ENCODE data around the gene C1orf226.

The C1orf226 gene

DNA sequence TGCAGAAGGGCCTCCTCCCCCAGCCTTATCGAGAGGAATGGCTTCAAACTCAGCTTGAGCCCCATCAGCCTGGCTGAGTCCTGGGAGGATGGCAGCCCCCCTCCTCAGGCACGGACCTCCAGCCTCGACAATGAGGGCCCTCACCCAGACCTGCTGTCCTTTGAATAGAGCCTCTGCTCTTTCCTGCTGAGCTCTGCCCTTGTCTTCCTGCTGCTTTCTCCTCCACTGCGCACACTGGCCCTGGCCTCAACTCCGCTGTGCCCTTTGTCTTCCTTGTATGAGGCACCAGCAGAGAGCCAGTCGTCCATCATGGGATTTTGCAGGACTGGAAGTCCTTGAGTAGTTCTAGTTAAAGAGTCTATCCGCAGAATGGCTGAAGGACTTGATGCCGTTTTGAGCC, 2.0 kb downstream of the C1orf226 start:
- no CpG with 5 or more reads among the region's 8 CpGs for WGBS (ENCODE audit: insufficient coverage, insufficient read length)
- Histone ChIP-seq H3K4me3 (ENCODE audit: low read length) (no peak overlapping the region), H3K27me3 (ENCODE audit: control insufficient read depth, insufficient read depth, low read length) (no peaks in the 10 kb centered on the region), H3K36me3 (ENCODE audit: control insufficient read depth, insufficient read depth, low read length) (0 out of 2 replicates have a peak, but pooled peaks cover 5% of the 10 kb centered on the region), H3K9me3 (ENCODE audit: control insufficient read depth, insufficient read depth, low read length) (no peaks in the 10 kb centered on the region), H3K27ac (ENCODE audit: low read length) (no peak overlapping the region), H3K4me1 (ENCODE audit: control insufficient read depth, insufficient read depth, low read length) (no peaks in the 10 kb centered on the region)
- no peak for DNase-seq (ENCODE audit: low read depth, low spot score)

DNA sequence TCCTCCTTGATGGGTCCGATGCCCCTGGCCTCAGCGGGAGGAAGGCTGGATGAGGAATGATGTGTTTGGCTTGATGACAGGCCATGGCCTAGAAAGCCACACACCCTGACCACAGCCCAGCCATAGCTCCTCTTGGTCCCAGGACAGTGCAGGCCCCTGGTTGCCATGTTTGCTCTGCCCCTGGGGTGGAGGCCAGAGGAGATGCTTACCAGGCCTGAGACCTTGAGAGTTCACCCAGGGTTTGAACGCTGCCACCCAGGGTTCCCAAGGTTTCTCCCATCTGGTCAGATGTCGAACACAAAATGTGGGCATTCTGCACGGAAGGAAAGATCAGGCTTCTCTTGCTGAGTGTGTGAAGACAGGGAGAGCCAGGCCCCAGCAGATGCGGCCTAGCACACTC, 2.6 kb downstream of the C1orf226 start:
- Histone ChIP-seq H3K9me3 (ENCODE audit: control insufficient read depth, insufficient read depth, low read length) (no peaks in the 10 kb centered on the region), H3K4me3 (ENCODE audit: low read length) (no peak overlapping the region), H3K27ac (ENCODE audit: low read length) (no peak overlapping the region), H3K4me1 (ENCODE audit: control insufficient read depth, insufficient read depth, low read length) (no peaks in the 10 kb centered on the region), H3K27me3 (ENCODE audit: control insufficient read depth, insufficient read depth, low read length) (no peaks in the 10 kb centered on the region), H3K36me3 (ENCODE audit: control insufficient read depth, insufficient read depth, low read length) (0 out of 2 replicates have a peak, but pooled peaks cover 5% of the 10 kb centered on the region)
- no CpG with 5 or more reads among the region's 6 CpGs for WGBS (ENCODE audit: insufficient coverage, insufficient read length)
- DNase-seq (ENCODE audit: low read depth, low spot score), result no peak

DNA sequence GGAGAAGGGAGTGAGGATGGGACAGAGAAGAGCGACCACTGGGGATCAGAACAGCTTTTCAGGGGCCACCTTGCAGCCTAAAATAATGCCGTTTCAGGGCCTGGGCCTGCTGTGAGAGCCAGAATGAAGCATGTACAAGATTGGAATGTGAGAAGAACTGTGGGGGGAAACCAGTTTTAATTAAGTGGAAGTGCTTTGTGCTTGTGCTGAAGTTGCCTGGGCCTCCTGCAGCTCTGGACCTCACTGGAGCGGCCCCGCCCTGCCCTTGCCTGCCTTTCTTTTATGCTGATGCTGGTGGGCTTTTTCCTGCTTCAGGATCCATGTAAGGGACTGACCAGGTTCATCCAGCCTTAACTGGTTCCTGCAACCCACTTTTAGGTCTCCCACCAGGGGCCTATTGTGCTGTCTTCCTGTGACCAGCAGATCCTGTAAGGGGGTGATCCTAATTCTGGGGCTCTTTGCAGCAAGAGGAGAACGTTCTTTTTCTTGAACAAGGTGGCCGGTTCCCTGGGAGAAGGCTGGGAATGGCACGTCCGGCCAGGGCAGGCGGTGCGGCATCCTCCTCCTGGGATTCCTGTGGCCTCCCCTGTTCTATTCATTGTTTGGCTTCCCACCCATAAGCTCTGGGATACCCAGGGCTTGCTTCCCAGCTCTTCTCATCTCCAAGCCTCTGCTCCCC, 3.2 kb downstream of the C1orf226 start:
- no CpG with 5 or more reads among the region's 10 CpGs for WGBS (ENCODE audit: insufficient coverage, insufficient read length)
- no peaks in the 10 kb centered on the region for H3K9me3 ChIP-seq (ENCODE audit: control insufficient read depth, insufficient read depth, low read length)
- H3K36me3 ChIP-seq (ENCODE audit: control insufficient read depth, insufficient read depth, low read length), result 0 out of 2 replicates have a peak, but pooled peaks cover 5% of the 10 kb centered on the region
- no peaks in the 10 kb centered on the region for H3K4me1 ChIP-seq (ENCODE audit: control insufficient read depth, insufficient read depth, low read length)
- no peaks in the 10 kb centered on the region for H3K27me3 ChIP-seq (ENCODE audit: control insufficient read depth, insufficient read depth, low read length)
- no peak for DNase-seq (ENCODE audit: low read depth, low spot score)
- H3K4me3 ChIP-seq (ENCODE audit: low read length), result no peak overlapping the region
- no peak overlapping the region for H3K27ac ChIP-seq (ENCODE audit: low read length)

DNA sequence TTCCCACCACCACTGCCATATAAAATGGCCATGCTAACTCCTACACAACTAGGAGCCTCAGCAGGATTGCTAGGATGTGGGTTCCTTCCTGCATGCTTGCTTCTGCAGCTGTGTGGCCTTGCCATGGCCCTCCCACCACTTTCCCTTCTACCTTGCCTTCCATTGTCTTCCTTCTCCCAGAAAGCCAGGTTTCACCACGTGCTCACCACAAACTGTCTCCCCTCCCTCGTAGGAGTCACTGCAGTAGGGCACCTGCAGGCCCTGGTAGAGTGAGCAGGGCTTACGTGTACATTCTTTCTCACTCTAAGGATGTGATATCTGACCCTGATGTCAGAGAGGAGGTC, 3.7 kb downstream of the C1orf226 start:
- DNase-seq (ENCODE audit: low read depth, low spot score), result no peak

DNA sequence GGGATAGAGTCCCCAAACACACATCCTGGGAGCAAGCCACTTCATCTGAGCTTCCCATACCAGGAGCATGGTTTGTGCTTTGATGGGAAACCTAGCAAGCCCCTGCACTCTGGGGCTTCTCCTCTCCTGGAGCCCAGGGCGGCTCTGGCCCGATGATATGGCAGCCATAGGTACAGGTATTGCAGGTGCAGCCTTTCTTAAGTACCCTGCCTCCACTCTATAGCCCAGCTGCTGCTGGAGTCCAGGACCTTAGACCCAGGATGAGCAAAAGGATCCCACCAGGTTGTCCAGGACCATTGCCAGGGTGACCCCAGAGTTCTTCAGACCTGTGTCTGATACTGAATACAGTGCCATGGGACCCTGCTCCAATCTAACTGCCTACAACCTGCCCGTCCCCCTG, 4.2 kb downstream of the C1orf226 start:
- no peaks in the 10 kb centered on the region for H3K4me1 ChIP-seq (ENCODE audit: control insufficient read depth, insufficient read depth, low read length)
- 0 out of 2 replicates have a peak, but pooled peaks cover 5% of the 10 kb centered on the region for H3K36me3 ChIP-seq (ENCODE audit: control insufficient read depth, insufficient read depth, low read length)
- no CpG with 5 or more reads among the region's 3 CpGs for WGBS (ENCODE audit: insufficient coverage, insufficient read length)
- H3K27me3 ChIP-seq (ENCODE audit: control insufficient read depth, insufficient read depth, low read length), result no peaks in the 10 kb centered on the region
- H3K4me3 ChIP-seq (ENCODE audit: low read length), result no peak overlapping the region
- DNase-seq (ENCODE audit: low read depth, low spot score), result no peak
- H3K27ac ChIP-seq (ENCODE audit: low read length), result no peak overlapping the region
- H3K9me3 ChIP-seq (ENCODE audit: control insufficient read depth, insufficient read depth, low read length), result no peaks in the 10 kb centered on the region

More for the DNA sequence above, 3.7 kb downstream of the C1orf226 start:
- Histone ChIP-seq H3K27ac (ENCODE audit: low read length) (no peak overlapping the region), H3K4me3 (ENCODE audit: low read length) (no peak overlapping the region), H3K36me3 (ENCODE audit: control insufficient read depth, insufficient read depth, low read length) (0 out of 2 replicates have a peak, but pooled peaks cover 5% of the 10 kb centered on the region), H3K4me1 (ENCODE audit: control insufficient read depth, insufficient read depth, low read length) (no peaks in the 10 kb centered on the region), H3K9me3 (ENCODE audit: control insufficient read depth, insufficient read depth, low read length) (no peaks in the 10 kb centered on the region), H3K27me3 (ENCODE audit: control insufficient read depth, insufficient read depth, low read length) (no peaks in the 10 kb centered on the region)
- WGBS (ENCODE audit: insufficient coverage, insufficient read length), result no CpG with 5 or more reads among the region's 3 CpGs

DNA sequence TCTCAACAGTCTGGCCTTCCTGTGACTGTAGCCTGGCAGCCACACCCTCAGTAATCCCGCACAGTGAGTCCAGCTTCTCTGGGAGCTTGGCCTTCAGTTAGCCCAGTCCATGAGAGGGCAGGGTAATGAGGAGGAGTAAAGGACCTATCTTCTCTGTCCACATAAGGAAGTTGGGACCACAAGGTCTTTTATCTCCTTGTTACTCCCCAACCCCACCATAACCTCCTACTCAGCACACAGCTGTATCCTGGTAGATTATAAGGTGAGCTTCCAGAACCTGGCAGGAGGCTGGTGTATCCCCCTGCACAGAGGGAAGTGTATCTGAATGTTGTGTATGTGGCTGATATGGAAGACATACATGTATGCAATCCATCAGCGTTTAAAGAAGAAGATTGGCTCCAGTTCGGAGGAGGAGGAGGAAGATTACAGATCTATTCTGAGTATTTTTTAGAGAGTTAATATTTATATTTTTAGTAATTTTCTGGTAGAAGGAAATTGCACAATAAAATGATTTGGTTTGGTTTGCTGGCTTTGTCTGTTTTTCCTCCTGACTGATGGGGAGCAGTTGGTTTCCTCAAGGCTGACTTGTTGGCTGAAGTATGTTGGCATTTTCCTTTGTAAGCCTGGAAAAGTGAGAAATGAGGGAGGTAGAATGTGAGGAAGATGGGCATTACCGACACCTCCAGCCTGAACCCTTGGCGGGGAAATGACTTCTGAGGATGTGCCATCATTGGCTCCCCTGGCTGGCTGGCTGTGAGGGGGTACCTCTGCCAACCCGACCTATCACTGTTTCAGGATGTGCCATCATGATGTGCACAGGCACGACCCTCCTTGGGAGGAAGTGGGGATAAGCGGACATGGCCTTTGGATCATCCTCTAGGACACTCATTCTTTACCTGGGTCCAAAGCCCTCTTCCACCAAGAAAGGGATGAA, 5.0 kb downstream of the C1orf226 start:
- Histone ChIP-seq H3K27ac (ENCODE audit: low read length) (no peak overlapping the region), H3K9me3 (ENCODE audit: control insufficient read depth, insufficient read depth, low read length) (no peaks in the 10 kb centered on the region), H3K4me1 (ENCODE audit: control insufficient read depth, insufficient read depth, low read length) (no peaks in the 10 kb centered on the region), H3K4me3 (ENCODE audit: low read length) (no peak overlapping the region), H3K36me3 (ENCODE audit: control insufficient read depth, insufficient read depth, low read length) (0 out of 2 replicates have a peak, but pooled peaks cover 5% of the 10 kb centered on the region), H3K27me3 (ENCODE audit: control insufficient read depth, insufficient read depth, low read length) (no peaks in the 10 kb centered on the region)
- DNase-seq (ENCODE audit: low read depth, low spot score), result no peak
- no CpG with 5 or more reads among the region's 8 CpGs for WGBS (ENCODE audit: insufficient coverage, insufficient read length)

DNA sequence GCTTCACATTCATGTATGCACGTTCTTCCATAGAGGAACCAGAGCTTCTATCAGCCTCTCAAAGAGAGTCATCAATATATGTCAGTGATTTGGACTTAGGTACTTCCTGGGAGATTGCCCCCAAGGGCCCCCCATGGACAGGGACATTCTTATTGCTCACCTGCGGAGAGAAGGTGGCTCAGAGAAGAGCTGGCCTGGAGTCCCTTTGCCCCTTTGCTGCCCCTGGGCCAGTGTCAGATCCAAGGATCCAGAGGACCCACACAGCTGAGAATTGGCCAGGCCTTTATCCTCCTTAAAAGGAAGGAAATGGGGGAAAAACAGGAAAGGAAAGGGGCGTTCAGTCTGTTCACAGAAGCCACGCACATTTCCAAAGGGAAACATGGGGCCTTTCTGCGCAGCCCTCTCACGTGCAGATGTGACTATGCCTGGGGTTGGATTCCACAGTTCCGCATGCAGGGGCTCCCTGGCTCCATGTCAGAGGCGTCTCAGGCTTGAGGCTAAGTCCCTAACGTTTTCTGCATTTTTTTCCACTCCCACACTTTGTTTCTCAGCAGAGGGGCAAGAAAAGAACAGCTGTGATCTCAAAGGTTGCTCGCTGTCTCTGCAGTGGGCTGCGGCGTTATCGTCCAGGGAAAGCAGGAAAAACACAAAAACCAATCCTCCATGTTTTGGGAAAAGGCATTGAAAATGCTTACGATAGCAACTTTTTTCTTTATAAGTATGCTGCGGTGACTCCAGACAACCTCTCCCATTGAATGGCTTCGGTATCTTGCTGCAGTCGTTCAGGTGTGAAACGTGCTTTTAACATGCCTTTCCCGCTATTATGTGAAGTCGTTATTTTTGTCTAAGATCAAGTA, 5.9 kb downstream of the C1orf226 start:
- Histone ChIP-seq H3K36me3 (ENCODE audit: control insufficient read depth, insufficient read depth, low read length) (0 out of 2 replicates have a peak, but pooled peaks cover 5% of the 10 kb centered on the region), H3K4me1 (ENCODE audit: control insufficient read depth, insufficient read depth, low read length) (no peaks in the 10 kb centered on the region), H3K9me3 (ENCODE audit: control insufficient read depth, insufficient read depth, low read length) (no peaks in the 10 kb centered on the region), H3K4me3 (ENCODE audit: low read length) (no peak overlapping the region), H3K27ac (ENCODE audit: low read length) (no peak overlapping the region), H3K27me3 (ENCODE audit: control insufficient read depth, insufficient read depth, low read length) (no peaks in the 10 kb centered on the region)
- 100% methylated on average over 1 of the region's 20 CpGs for WGBS (ENCODE audit: insufficient coverage, insufficient read length)
- no peak for DNase-seq (ENCODE audit: low read depth, low spot score)

DNA sequence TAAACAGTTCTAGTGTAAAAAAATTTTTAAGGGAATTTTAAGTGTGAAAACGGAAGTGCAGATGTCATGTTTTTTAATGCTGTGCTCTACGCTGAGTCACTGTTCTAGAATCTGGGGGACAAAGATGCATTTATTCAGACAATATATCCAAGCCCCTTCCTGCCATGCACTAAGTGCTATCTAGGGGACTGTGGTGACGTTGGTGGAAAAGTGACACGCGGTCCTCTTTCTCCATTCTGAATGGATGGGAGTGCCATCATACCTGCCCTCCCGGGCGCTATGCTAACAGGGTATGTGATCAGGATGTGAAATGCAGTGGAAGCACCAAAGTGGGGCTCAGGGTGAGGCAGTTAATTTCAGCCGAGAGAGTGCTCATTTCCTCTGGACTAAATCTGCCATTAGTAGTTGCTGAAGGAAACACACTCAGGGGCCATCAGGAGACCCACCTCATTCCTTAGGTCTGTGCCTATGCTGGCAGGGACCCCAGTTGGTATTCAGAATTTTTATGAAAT, 6.6 kb downstream of the C1orf226 start:
- H3K9me3 ChIP-seq (ENCODE audit: control insufficient read depth, insufficient read depth, low read length), result no peaks in the 10 kb centered on the region
- H3K36me3 ChIP-seq (ENCODE audit: control insufficient read depth, insufficient read depth, low read length), result 0 out of 2 replicates have a peak, but pooled peaks cover 5% of the 10 kb centered on the region
- 100% methylated on average over 1 of the region's 8 CpGs for WGBS (ENCODE audit: insufficient coverage, insufficient read length)
- no peaks in the 10 kb centered on the region for H3K4me1 ChIP-seq (ENCODE audit: control insufficient read depth, insufficient read depth, low read length)
- no peak overlapping the region for H3K4me3 ChIP-seq (ENCODE audit: low read length)
- H3K27me3 ChIP-seq (ENCODE audit: control insufficient read depth, insufficient read depth, low read length), result no peaks in the 10 kb centered on the region
- DNase-seq (ENCODE audit: low read depth, low spot score), result no peak
- no peak overlapping the region for H3K27ac ChIP-seq (ENCODE audit: low read length)

DNA sequence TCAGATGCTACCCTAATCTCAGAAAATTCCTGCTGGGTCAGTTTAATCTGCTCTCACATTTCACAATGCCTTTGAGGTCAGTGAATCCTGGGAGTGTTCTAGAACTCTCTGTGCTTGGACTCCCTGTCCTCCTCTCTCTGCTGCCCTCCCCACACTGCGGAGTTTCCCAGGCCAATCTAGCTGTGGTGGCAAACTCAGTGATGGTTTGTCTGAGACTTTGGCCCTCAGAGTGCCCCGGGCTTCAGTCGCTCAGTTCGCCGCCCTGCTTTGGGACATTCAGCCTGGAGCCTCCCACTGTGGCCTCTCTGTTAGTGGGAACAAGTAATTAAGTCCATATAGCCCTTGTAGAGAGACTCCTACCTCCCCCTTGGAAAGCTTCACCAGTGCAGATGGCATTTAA, 7.1 kb downstream of the C1orf226 start:
- no peaks in the 10 kb centered on the region for H3K27me3 ChIP-seq (ENCODE audit: control insufficient read depth, insufficient read depth, low read length)
- no peaks in the 10 kb centered on the region for H3K9me3 ChIP-seq (ENCODE audit: control insufficient read depth, insufficient read depth, low read length)
- WGBS (ENCODE audit: insufficient coverage, insufficient read length), result no CpG with 5 or more reads among the region's 5 CpGs
- H3K36me3 ChIP-seq (ENCODE audit: control insufficient read depth, insufficient read depth, low read length), result 0 out of 2 replicates have a peak, but pooled peaks cover under 1% of the 10 kb centered on the region
- H3K27ac ChIP-seq (ENCODE audit: low read length), result no peak overlapping the region
- no peak for DNase-seq (ENCODE audit: low read depth, low spot score)
- H3K4me1 ChIP-seq (ENCODE audit: control insufficient read depth, insufficient read depth, low read length), result no peaks in the 10 kb centered on the region
- H3K4me3 ChIP-seq (ENCODE audit: low read length), result no peak overlapping the region

Data from iPS DF 6.9 (cell line).